K562 (cell line): ENCODE measurements around the gene MAL. TPM values are rescaled to one million over a fixed set of nuclear protein-coding genes. Genes with fewer than 3 reads are reported as not detected.

Source experiments
- ATAC-seq: fragments of 200-7000 bp; cut with Tn5 transposase; 3 replicates; pipeline ENCODE4 v1.9.1; 2020; ENCODE audit warnings: moderate library complexity
- BruUV-seq: library from RNA; stranded (reverse); fragments of 400-500 nt; replicated peaks from 2 replicates; lab custom pipeline; 2021; lab: Mats Ljungman, UMichigan
- CTCF ChIA-PET: fragments of 300-600 bp; formaldehyde crosslinking; extraction: SDS; loops from one replicate; lab custom pipeline; 2021; ENCODE audit warnings: low intra/inter-chr PET ratio; lab: Yijun Ruan, JAX
- POLR2A ChIA-PET: fragments of 300-600, 350-650 bp; sonication (Branson Sonifier 250); formaldehyde crosslinking; extraction: SDS; loops from one replicate; lab custom pipeline; 2021; ENCODE audit warnings: antibody characterized with exemption, inconsistent platforms; lab: Yijun Ruan, JAX
- DNase-seq, 4 experiments: peaks; one replicate each; pipeline versions ENCODE4 v3.0.0 to v3.0.0-alpha.2; 2011 to 2018; ENCODE audit warnings: low spot score in 3 of 4, mixed read lengths in 3 of 4; ENCODE audit errors: extremely low read depth in 1 of 4
- FAIRE-seq: peaks from 2 replicates; lab custom pipeline; 2011; peaks lifted over from hg19 to GRCh38; lab: Jason Lieb, UNC
- H2AFZ ChIP-seq: 2 replicates; pipeline ENCODE4 v1.6.0; 2011; ENCODE audit warnings: low read depth, low read length, control low read depth, inconsistent platforms
- H3K27ac ChIP-seq: fragments of 200-600 bp; 3 replicates; pipeline ENCODE4 v1.8.0; 2011; ENCODE audit warnings: low read depth, mild to moderate bottlenecking, control low read depth, inconsistent platforms, low read length, moderate library complexity, mixed read lengths; ENCODE audit errors: extremely low read depth
- H3K27me3 ChIP-seq, 2 experiments: fragments of 300-600 bp in 1 of 2; 2 replicates in 1 of 2; 3 replicates in 1 of 2; pipeline versions ENCODE4 v1.6.0 to v1.8.0; 2011; ENCODE audit warnings: inconsistent platforms in 2 of 2, low read length in 2 of 2, mild to moderate bottlenecking in 1 of 2, mixed read lengths in 1 of 2, moderate library complexity in 1 of 2; ENCODE audit not compliant: control insufficient read depth in 2 of 2, insufficient read depth in 2 of 2
- H3K36me3 ChIP-seq: fragments of 300-600 bp; 3 replicates; pipeline ENCODE4 v1.8.0; 2011; ENCODE audit warnings: mild to moderate bottlenecking, low read length, inconsistent platforms; ENCODE audit not compliant: control insufficient read depth, insufficient read depth
- H3K4me1 ChIP-seq, 2 experiments: fragments of 200-600 bp in 1 of 2; replicated peaks in 1 of 2; 2 replicates in 1 of 2; 3 replicates in 1 of 2; pipeline versions ENCODE4 v1.5.1 to v1.8.0; 2011; ENCODE audit warnings: inconsistent platforms in 2 of 2, low read length in 2 of 2, mild to moderate bottlenecking in 1 of 2, mixed read lengths in 1 of 2, moderate library complexity in 1 of 2; ENCODE audit not compliant: control insufficient read depth in 2 of 2, insufficient read depth in 2 of 2
- H3K4me2 ChIP-seq: 2 replicates; pipeline ENCODE4 v1.6.1; 2011; ENCODE audit warnings: low read length, control low read depth, inconsistent platforms, mixed read lengths; ENCODE audit not compliant: insufficient read depth
- H3K4me3 ChIP-seq: fragments of 200-600 bp; sonication (generic), shearing (Covaris generic); 2 replicates; pipeline ENCODE4 v1.5.1; 2016; ENCODE audit warnings: control low read depth, inconsistent platforms
- H3K79me2 ChIP-seq: fragments of 200-600 bp; 3 replicates; pipeline ENCODE4 v1.8.0; 2011; ENCODE audit warnings: low read length, inconsistent platforms; ENCODE audit not compliant: control insufficient read depth, insufficient read depth
- H3K9ac ChIP-seq, 2 experiments: 2 replicates each; pipeline versions ENCODE4 v1.6.0 to v1.6.1; 2011; ENCODE audit warnings: low read depth in 2 of 2, low read length in 2 of 2, control low read depth in 1 of 2, inconsistent platforms in 1 of 2, mild to moderate bottlenecking in 1 of 2, mixed read lengths in 1 of 2; ENCODE audit not compliant: insufficient read depth in 1 of 2
- H3K9me1 ChIP-seq: one replicate; pipeline ENCODE4 v1.6.0; 2011; ENCODE audit warnings: inconsistent platforms, mild to moderate bottlenecking, low read length, moderate library complexity; ENCODE audit not compliant: control insufficient read depth, insufficient read depth
- H3K9me3 ChIP-seq: replicated peaks from 2 replicates; pipeline ENCODE4 v1.5.1; 2011; ENCODE audit warnings: low read depth, low read length, inconsistent platforms; ENCODE audit not compliant: control insufficient read depth, insufficient read depth
- H4K20me1 ChIP-seq: replicated peaks from 2 replicates; pipeline ENCODE4 v1.6.1; 2011; ENCODE audit warnings: low read length, inconsistent platforms, mixed read lengths; ENCODE audit not compliant: control insufficient read depth, insufficient read depth
- ASH1L ChIP-seq: fragments of 450-650 bp; IDR thresholded peaks from 2 replicates; pipeline ENCODE4 v1.6.1; 2018; ENCODE audit warnings: borderline replicate concordance, mild to moderate bottlenecking, low read depth; ENCODE audit not compliant: partially characterized antibody
- E2F8 ChIP-seq: fragments of 450-650 bp; IDR thresholded peaks from 2 replicates; pipeline ENCODE4 v1.7.1; 2018; ENCODE audit warnings: mild to moderate bottlenecking, low read depth; ENCODE audit not compliant: partially characterized antibody
- EP400 ChIP-seq: fragments of 450-650 bp; IDR thresholded peaks from 2 replicates; pipeline ENCODE4 v1.6.1; 2017; ENCODE audit warnings: antibody characterized with exemption, mild to moderate bottlenecking, moderate library complexity
- HDAC3 ChIP-seq: fragments of 450-650 bp; IDR thresholded peaks from 2 replicates; pipeline ENCODE4 v1.6.1; 2018; ENCODE audit warnings: borderline replicate concordance, mild to moderate bottlenecking, moderate library complexity; ENCODE audit not compliant: partially characterized antibody
- SIN3B ChIP-seq: fragments of 450-650 bp; IDR thresholded peaks from 2 replicates; pipeline ENCODE4 v1.6.1; 2017; ENCODE audit warnings: low read depth, mild to moderate bottlenecking, moderate library complexity
- SMAD3 ChIP-seq: fragments of 450-650 bp; formaldehyde crosslinking; conservative IDR thresholded peaks from 2 replicates; pipeline ENCODE4 v1.4.0; 2020; ENCODE audit warnings: mild to moderate bottlenecking
- ZNF217 ChIP-seq: sonication (generic); formaldehyde crosslinking; IDR thresholded peaks from 2 replicates; pipeline ENCODE4 v1.8.0; 2022; ENCODE audit warnings: mild to moderate bottlenecking, missing genetic modification reagents
- WGBS: fragments of 100-300 bp; shearing (Covaris generic); methylation state at CpG from one replicate; pipeline ENCODE4 v1.1.6; 2016; ENCODE audit warnings: low coverage, mixed read lengths; ENCODE audit not compliant: insufficient coverage; ENCODE audit errors: missing lambda C conversion rate; 5-methylcytosine and 5-hydroxymethylcytosine counted together
- in situ Hi-C: fragments of 300-500 bp; cut with MboI; formaldehyde crosslinking; loops from 4 replicates; pipeline ENCODE4 v1.15.0; 2018; ENCODE audit warnings: inconsistent platforms, mixed read lengths
- intact Hi-C: fragments of 100-400 bp; cut with micrococcal nuclease; formaldehyde crosslinking; loops from 2 replicates; pipeline ENCODE4 v1.14.2; 2022
- polyA plus RNA-seq, 8 experiments: library from polyadenylated mRNA; depleted of rRNA in 4 of 8; stranded (reverse) in 5 of 8; unstranded in 3 of 8; fragments of >200 nt; fragmentation: Nextera tagmentation in 2 of 8; fragmentation: Illumina TruSeq in 1 of 8; extraction: Ambion mirVana in 2 of 8; extraction: Trizol in 1 of 8; gene quantifications; 2 replicates each; pipeline versions ENCODE4 v1.2.1 to v1.2.3, GENCODE V29; 2011 to 2014; ENCODE audit warnings: inconsistent platforms in 1 of 8, missing spikeins in 1 of 8
- total RNA-seq, 7 experiments: library from RNA; depleted of rRNA in 6 of 7; stranded (reverse); fragments of >200 nt in 6 of 7; fragmentation: Illumina TruSeq in 2 of 7; extraction: Trizol in 2 of 7; gene quantifications; 2 replicates each; pipeline versions ENCODE4 v1.2.1 to v1.2.3, GENCODE V29; 2011 to 2021; ENCODE audit warnings: low replicate concordance in 1 of 7
- TF ChIP-seq, protein P1 (sequence below): sonication (generic); formaldehyde crosslinking; IDR thresholded peaks from 2 replicates; pipeline ENCODE4 v1.8.0; 2022; ENCODE audit warnings: mild to moderate bottlenecking, missing genetic modification reagents

Gene MAL
- total and polyA plus RNA-seq, 9 of the 15 experiments (the other 6 are each of a cell fraction or from before 2014, with no cell fraction given), result not detected

GRCh38 chr2:95077861-95078603 lies 52.5 kb downstream of the MAL start:
- H3K4me2 ChIP-seq, result no peak overlapping the region
- ChIA-PET POLR2A (interaction anchor here (0.6 to 1.4 kb wide), 5 partner anchors 14 to 196 kb away, joined by 3 to 6 read pairs (median 5); partner anchors contain the start of gene PROM2), CTCF (interaction anchor here (0.6 to 1.9 kb wide), 2 partner anchors 129 kb away, joined by 3 to 11 read pairs; partner anchors contain the start of gene ZNF892)
- H3K9me1 ChIP-seq, result no peaks in the 10 kb centered on the region
- no peak overlapping the region for H2AFZ ChIP-seq
- intact Hi-C loops, result loop anchor here (5.0 kb wide), 1 partner anchor 129 kb away; the partner anchor contains the start of gene ZNF892
- H4K20me1 ChIP-seq, result no peaks in the 10 kb centered on the region; the same call in 1 of the 2 replicates
- H3K36me3 ChIP-seq, result no peaks in the 10 kb centered on the region
- BruUV-seq, result no TSS peak
- TF ChIP-seq, protein P1, sequence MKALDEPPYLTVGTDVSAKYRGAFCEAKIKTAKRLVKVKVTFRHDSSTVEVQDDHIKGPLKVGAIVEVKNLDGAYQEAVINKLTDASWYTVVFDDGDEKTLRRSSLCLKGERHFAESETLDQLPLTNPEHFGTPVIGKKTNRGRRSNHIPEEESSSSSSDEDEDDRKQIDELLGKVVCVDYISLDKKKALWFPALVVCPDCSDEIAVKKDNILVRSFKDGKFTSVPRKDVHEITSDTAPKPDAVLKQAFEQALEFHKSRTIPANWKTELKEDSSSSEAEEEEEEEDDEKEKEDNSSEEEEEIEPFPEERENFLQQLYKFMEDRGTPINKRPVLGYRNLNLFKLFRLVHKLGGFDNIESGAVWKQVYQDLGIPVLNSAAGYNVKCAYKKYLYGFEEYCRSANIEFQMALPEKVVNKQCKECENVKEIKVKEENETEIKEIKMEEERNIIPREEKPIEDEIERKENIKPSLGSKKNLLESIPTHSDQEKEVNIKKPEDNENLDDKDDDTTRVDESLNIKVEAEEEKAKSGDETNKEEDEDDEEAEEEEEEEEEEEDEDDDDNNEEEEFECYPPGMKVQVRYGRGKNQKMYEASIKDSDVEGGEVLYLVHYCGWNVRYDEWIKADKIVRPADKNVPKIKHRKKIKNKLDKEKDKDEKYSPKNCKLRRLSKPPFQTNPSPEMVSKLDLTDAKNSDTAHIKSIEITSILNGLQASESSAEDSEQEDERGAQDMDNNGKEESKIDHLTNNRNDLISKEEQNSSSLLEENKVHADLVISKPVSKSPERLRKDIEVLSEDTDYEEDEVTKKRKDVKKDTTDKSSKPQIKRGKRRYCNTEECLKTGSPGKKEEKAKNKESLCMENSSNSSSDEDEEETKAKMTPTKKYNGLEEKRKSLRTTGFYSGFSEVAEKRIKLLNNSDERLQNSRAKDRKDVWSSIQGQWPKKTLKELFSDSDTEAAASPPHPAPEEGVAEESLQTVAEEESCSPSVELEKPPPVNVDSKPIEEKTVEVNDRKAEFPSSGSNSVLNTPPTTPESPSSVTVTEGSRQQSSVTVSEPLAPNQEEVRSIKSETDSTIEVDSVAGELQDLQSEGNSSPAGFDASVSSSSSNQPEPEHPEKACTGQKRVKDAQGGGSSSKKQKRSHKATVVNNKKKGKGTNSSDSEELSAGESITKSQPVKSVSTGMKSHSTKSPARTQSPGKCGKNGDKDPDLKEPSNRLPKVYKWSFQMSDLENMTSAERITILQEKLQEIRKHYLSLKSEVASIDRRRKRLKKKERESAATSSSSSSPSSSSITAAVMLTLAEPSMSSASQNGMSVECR, result no peak
- TF ChIP-seq SIN3B, result no peak
- no peak for TF ChIP-seq E2F8
- TF ChIP-seq SMAD3 (CRISPR knock-in tag), result no peak
- no peak for TF ChIP-seq EP400
- TF ChIP-seq ASH1L, result no peak
- no peak for TF ChIP-seq ZNF217 (CRISPR knock-in tag)
- TF ChIP-seq HDAC3, result no peak
- no peak overlapping the region for H3K4me3 ChIP-seq
- no peaks in the 10 kb centered on the region for H3K79me2 ChIP-seq
- in situ Hi-C loops, result no loop called here
- DNase-seq, result no peak
- peaks cover 9 to 60% of the 10 kb centered on the region in 2 experiments; a peak in 3 of 5 replicates for H3K27me3 ChIP-seq
- H3K27ac ChIP-seq, result no peak overlapping the region
- H3K4me1 ChIP-seq, result peaks cover 0 to 10% of the 10 kb centered on the region in 2 experiments; a peak in 3 of 5 replicates
- no peak for ATAC-seq
- H3K9ac ChIP-seq, result no peak overlapping the region
- H3K9me3 ChIP-seq, result no peaks in the 10 kb centered on the region
- 16% methylated on average over 10 of the region's 10 CpGs for WGBS
- FAIRE-seq, result no peak
